ENCODE measurements around the gene RASA2. TPM values are rescaled to one million over a fixed set of nuclear protein-coding genes. Genes with fewer than 3 reads are reported as not detected.

RASA2 gene
- polyA plus RNA-seq, 1 of the 3 experiments (the other 2 are of a cell fraction) = 2.4 TPM

DNA sequence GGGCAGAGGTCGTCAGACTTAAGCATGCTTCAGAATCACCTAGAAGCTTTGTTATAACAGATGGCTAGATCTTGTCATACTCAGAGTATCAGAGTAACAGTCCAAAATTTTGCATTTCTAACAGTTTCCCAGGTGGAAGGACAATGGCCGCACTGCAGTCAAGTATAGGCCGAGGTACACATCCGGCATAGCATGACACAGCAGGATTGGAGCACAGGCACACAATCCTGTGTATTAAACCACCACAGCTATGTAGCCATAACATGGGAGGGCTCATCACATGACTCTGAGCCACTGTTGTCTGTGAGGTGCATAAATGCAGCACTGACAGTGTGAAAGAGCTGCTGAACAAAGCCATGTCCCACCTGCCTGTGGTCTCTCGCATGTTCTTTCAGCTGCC is 165.5 kb downstream of the RASA2 start:
- H3F3A ChIP-seq (replicated peaks; ENCODE audit: insufficient read depth) = no peaks in the 10 kb centered on the region
- no peaks in the 10 kb centered on the region for H4K20me1 ChIP-seq (ENCODE audit: insufficient read depth)
- H3K9me2 ChIP-seq = no peaks in the 10 kb centered on the region
- no peak overlapping the region for H3K4me3 ChIP-seq (ENCODE audit: low read depth in 2 of 2, low read length in 1 of 2)
- H2AFZ ChIP-seq (ENCODE audit: low read depth) = no peak overlapping the region
- POLR2A ChIA-PET = no interaction called here
- H3K79me2 ChIP-seq (ENCODE audit: insufficient read depth) = no peaks in the 10 kb centered on the region
- H3K9ac ChIP-seq = no peak overlapping the region
- no peak for TF ChIP-seq POLR2AphosphoS5 (IDR thresholded peaks at IDR 0.05; ENCODE audit: low read depth, low read length)
- TF ChIP-seq FOXJ3 (CRISPR knock-in tag; IDR thresholded peaks at IDR 0.05) = no peak
- no peak for TF ChIP-seq USF1 (IDR thresholded peaks at IDR 0.05; ENCODE audit: borderline replicate concordance, low read depth)
- no peaks in the 10 kb centered on the region for H3K27me3 ChIP-seq (ENCODE audit: insufficient read depth)
- no peaks in the 10 kb centered on the region for H3K36me3 ChIP-seq (replicated peaks in 1 of 2; ENCODE audit: control insufficient read depth in 1 of 2, insufficient read depth in 2 of 2, low read length in 1 of 2)
- H3K27ac ChIP-seq (ENCODE audit: low read depth in 2 of 2, low read length in 1 of 2) = no peak overlapping the region
- 86% methylated on average over 4 of the region's 5 CpGs for WGBS (ENCODE audit: low lambda C conversion rate)
- no peak overlapping the region for H3K4me2 ChIP-seq
- no peaks in the 10 kb centered on the region for H3K4me1 ChIP-seq (ENCODE audit: control insufficient read depth in 1 of 2, insufficient read depth in 2 of 2, low read depth in 1 of 2, low read length in 1 of 2)
- no peak for DNase-seq
- CTCF ChIA-PET = no interaction called here
- H3K9me3 ChIP-seq = no peaks in the 10 kb centered on the region

- Histone ChIP-seq H4K20me1 (ENCODE audit: insufficient read depth) (no peaks in the 10 kb centered on the region), H3K4me1 (ENCODE audit: control insufficient read depth in 1 of 2, insufficient read depth in 2 of 2, low read depth in 1 of 2, low read length in 1 of 2) (no peaks in the 10 kb centered on the region), H3K79me2 (ENCODE audit: insufficient read depth) (no peaks in the 10 kb centered on the region), H3K4me3 (ENCODE audit: low read depth in 2 of 2, low read length in 1 of 2) (no peak overlapping the region), H3K9me2 (no peaks in the 10 kb centered on the region), H3K9ac (no peak overlapping the region), H3F3A (replicated peaks; ENCODE audit: insufficient read depth) (no peaks in the 10 kb centered on the region), H3K4me2 (no peak overlapping the region), H3K9me3 (no peaks in the 10 kb centered on the region), H3K27me3 (ENCODE audit: insufficient read depth) (no peaks in the 10 kb centered on the region), H2AFZ (ENCODE audit: low read depth) (no peak overlapping the region), H3K27ac (ENCODE audit: low read depth in 2 of 2, low read length in 1 of 2) (no peak overlapping the region), H3K36me3 (replicated peaks in 1 of 2; ENCODE audit: control insufficient read depth in 1 of 2, insufficient read depth in 2 of 2, low read length in 1 of 2) (no peaks in the 10 kb centered on the region)
- 47% methylated on average over 4 of the region's 4 CpGs for WGBS (ENCODE audit: low lambda C conversion rate)
- ChIA-PET POLR2A (no interaction called here), CTCF (no interaction called here)
- DNase-seq = no peak
- no peak for TF ChIP-seq ELF1 (IDR thresholded peaks at IDR 0.05)
- no peak for TF ChIP-seq POLR2AphosphoS5 (IDR thresholded peaks at IDR 0.05; ENCODE audit: low read depth, low read length)
- no peak for TF ChIP-seq FOXJ3 (CRISPR knock-in tag; IDR thresholded peaks at IDR 0.05)
- no peak for TF ChIP-seq NRF1 (IDR thresholded peaks at IDR 0.05; ENCODE audit: low read depth, low read length)
- TF ChIP-seq USF1 (IDR thresholded peaks at IDR 0.05; ENCODE audit: borderline replicate concordance, low read depth) = no peak
- TF ChIP-seq CTCF (IDR thresholded peaks at IDR 0.05) = no peak
- no peak for TF ChIP-seq RXRA (IDR thresholded peaks at IDR 0.05; ENCODE audit: borderline replicate concordance, low read depth)
- no peak for TF ChIP-seq SMC3 (IDR thresholded peaks at IDR 0.05; ENCODE audit: low read depth, low read length)
- no peak for TF ChIP-seq FOSL2 (IDR thresholded peaks at IDR 0.05; ENCODE audit: borderline replicate concordance, low read depth)
- TF ChIP-seq, protein P1, sequence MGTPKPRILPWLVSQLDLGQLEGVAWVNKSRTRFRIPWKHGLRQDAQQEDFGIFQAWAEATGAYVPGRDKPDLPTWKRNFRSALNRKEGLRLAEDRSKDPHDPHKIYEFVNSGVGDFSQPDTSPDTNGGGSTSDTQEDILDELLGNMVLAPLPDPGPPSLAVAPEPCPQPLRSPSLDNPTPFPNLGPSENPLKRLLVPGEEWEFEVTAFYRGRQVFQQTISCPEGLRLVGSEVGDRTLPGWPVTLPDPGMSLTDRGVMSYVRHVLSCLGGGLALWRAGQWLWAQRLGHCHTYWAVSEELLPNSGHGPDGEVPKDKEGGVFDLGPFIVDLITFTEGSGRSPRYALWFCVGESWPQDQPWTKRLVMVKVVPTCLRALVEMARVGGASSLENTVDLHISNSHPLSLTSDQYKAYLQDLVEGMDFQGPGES (IDR thresholded peaks at IDR 0.05; ENCODE audit: low read depth, low read length) = no peak
- TF ChIP-seq PBX3 (IDR thresholded peaks at IDR 0.05) = no peak
- no peak for TF ChIP-seq TCF12 (IDR thresholded peaks at IDR 0.05)
- TF ChIP-seq, protein P2, sequence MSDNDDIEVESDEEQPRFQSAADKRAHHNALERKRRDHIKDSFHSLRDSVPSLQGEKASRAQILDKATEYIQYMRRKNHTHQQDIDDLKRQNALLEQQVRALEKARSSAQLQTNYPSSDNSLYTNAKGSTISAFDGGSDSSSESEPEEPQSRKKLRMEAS (IDR thresholded peaks at IDR 0.05; ENCODE audit: low read depth) = no peak
- no peak for TF ChIP-seq TEAD4 (IDR thresholded peaks at IDR 0.05; ENCODE audit: borderline replicate concordance, insufficient read depth)
- no peak for TF ChIP-seq GABPA (IDR thresholded peaks at IDR 0.05; ENCODE audit: low read depth)
- TF ChIP-seq MEF2A (IDR thresholded peaks at IDR 0.05; ENCODE audit: borderline replicate concordance, low read depth) = no peak
- TF ChIP-seq FOXM1 (IDR thresholded peaks at IDR 0.05; ENCODE audit: low read depth) = no peak
- TF ChIP-seq RCOR1 (IDR thresholded peaks at IDR 0.05; ENCODE audit: low read length) = no peak
- TF ChIP-seq, protein P3, sequence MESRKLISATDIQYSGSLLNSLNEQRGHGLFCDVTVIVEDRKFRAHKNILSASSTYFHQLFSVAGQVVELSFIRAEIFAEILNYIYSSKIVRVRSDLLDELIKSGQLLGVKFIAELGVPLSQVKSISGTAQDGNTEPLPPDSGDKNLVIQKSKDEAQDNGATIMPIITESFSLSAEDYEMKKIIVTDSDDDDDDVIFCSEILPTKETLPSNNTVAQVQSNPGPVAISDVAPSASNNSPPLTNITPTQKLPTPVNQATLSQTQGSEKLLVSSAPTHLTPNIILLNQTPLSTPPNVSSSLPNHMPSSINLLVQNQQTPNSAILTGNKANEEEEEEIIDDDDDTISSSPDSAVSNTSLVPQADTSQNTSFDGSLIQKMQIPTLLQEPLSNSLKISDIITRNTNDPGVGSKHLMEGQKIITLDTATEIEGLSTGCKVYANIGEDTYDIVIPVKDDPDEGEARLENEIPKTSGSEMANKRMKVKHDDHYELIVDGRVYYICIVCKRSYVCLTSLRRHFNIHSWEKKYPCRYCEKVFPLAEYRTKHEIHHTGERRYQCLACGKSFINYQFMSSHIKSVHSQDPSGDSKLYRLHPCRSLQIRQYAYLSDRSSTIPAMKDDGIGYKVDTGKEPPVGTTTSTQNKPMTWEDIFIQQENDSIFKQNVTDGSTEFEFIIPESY (IDR thresholded peaks at IDR 0.05; ENCODE audit: borderline replicate concordance, low read depth) = no peak
- TF ChIP-seq RAD21 (IDR thresholded peaks at IDR 0.05; ENCODE audit: low read length) = no peak
Observed at GRCh38 chr3:141653847-141654246, 167.0 kb downstream of the RASA2 start.
